ENCODE data around the gene EPHX1. TPM values are rescaled to one million over a fixed set of nuclear protein-coding genes. Genes with fewer than 3 reads are reported as not detected.

Gene EPHX1
- total and polyA plus RNA-seq, 10 of the 15 experiments (the other 5 are each of a cell fraction or from before 2014, with no cell fraction given), result 0.33 to 2.9 (median 0.78) TPM; not detected in 2

- TF ChIP-seq NFXL1 (IDR thresholded peaks at IDR 0.05; ENCODE audit: borderline replicate concordance), result no peak
- TF ChIP-seq NRF1 (conservative IDR thresholded peaks at IDR 0.05; ENCODE audit: low read depth, low read length), result no peak
- TF ChIP-seq, protein P1, sequence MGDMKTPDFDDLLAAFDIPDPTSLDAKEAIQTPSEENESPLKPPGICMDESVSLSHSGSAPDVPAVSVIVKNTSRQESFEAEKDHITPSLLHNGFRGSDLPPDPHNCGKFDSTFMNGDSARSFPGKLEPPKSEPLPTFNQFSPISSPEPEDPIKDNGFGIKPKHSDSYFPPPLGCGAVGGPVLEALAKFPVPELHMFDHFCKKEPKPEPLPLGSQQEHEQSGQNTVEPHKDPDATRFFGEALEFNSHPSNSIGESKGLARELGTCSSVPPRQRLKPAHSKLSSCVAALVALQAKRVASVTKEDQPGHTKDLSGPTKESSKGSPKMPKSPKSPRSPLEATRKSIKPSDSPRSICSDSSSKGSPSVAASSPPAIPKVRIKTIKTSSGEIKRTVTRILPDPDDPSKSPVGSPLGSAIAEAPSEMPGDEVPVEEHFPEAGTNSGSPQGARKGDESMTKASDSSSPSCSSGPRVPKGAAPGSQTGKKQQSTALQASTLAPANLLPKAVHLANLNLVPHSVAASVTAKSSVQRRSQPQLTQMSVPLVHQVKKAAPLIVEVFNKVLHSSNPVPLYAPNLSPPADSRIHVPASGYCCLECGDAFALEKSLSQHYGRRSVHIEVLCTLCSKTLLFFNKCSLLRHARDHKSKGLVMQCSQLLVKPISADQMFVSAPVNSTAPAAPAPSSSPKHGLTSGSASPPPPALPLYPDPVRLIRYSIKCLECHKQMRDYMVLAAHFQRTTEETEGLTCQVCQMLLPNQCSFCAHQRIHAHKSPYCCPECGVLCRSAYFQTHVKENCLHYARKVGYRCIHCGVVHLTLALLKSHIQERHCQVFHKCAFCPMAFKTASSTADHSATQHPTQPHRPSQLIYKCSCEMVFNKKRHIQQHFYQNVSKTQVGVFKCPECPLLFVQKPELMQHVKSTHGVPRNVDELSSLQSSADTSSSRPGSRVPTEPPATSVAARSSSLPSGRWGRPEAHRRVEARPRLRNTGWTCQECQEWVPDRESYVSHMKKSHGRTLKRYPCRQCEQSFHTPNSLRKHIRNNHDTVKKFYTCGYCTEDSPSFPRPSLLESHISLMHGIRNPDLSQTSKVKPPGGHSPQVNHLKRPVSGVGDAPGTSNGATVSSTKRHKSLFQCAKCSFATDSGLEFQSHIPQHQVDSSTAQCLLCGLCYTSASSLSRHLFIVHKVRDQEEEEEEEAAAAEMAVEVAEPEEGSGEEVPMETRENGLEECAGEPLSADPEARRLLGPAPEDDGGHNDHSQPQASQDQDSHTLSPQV (IDR thresholded peaks at IDR 0.05), result no peak
- no peak for TF ChIP-seq ZNF384 (IDR thresholded peaks at IDR 0.05; ENCODE audit: borderline replicate concordance, low read depth, low read length)
- no peak for TF ChIP-seq STAT3 (IDR thresholded peaks at IDR 0.05; ENCODE audit: low read depth, low read length)
- no peak for TF ChIP-seq MTA3 (IDR thresholded peaks at IDR 0.05; ENCODE audit: borderline replicate concordance, low read length)
- no peak for TF ChIP-seq PML (IDR thresholded peaks at IDR 0.05; ENCODE audit: low read length)
- TF ChIP-seq ZNF24 (IDR thresholded peaks at IDR 0.05), result 0 out of 2 replicates have a peak, but pooled peaks have one; percentile 50
- no peak for TF ChIP-seq POLR2AphosphoS2 (IDR thresholded peaks at IDR 0.05; ENCODE audit: low read depth, low read length)
- TF ChIP-seq RCOR1 (conservative IDR thresholded peaks at IDR 0.05; ENCODE audit: low read depth, low read length), result no peak
- TF ChIP-seq IRF4 (IDR thresholded peaks at IDR 0.05; ENCODE audit: low read depth, low read length), result 0 out of 2 replicates have a peak, but pooled peaks have one; percentile 46
- TF ChIP-seq CEBPB (IDR thresholded peaks at IDR 0.05; ENCODE audit: borderline replicate concordance in 1 of 2, low read depth in 2 of 2, low read length in 2 of 2), result no peak
- no peak for TF ChIP-seq ZNF622 (IDR thresholded peaks at IDR 0.05)
- TF ChIP-seq HCFC1 (IDR thresholded peaks at IDR 0.05; ENCODE audit: low read length), result no peak
- no peak for TF ChIP-seq TAF1 (IDR thresholded peaks at IDR 0.05; ENCODE audit: borderline replicate concordance, low read depth, low read length)
- TF ChIP-seq CHD2 (IDR thresholded peaks at IDR 0.05; ENCODE audit: borderline replicate concordance, low read depth, low read length), result no peak
- TF ChIP-seq RAD51 (IDR thresholded peaks at IDR 0.05), result peak; percentile 65; the same call in 1 of the 2 replicates
- no peak for TF ChIP-seq JUND (IDR thresholded peaks at IDR 0.05; ENCODE audit: low read depth, low read length)
- no peak for TF ChIP-seq KDM1A (IDR thresholded peaks at IDR 0.05; ENCODE audit: borderline replicate concordance)
- TF ChIP-seq TCF3 (IDR thresholded peaks at IDR 0.05; ENCODE audit: borderline replicate concordance, insufficient read depth, low read depth, low read length), result no peak
- TF ChIP-seq NFYB (IDR thresholded peaks at IDR 0.05; ENCODE audit: insufficient read depth, low read depth, low read length), result no peak
- no peak for TF ChIP-seq WRNIP1 (IDR thresholded peaks at IDR 0.05; ENCODE audit: borderline replicate concordance, low read depth, low read length)
- TF ChIP-seq EZH2 (IDR thresholded peaks at IDR 0.05; ENCODE audit: borderline replicate concordance, control insufficient read depth, low read depth, low read length), result no peak
- TF ChIP-seq, protein P2, sequence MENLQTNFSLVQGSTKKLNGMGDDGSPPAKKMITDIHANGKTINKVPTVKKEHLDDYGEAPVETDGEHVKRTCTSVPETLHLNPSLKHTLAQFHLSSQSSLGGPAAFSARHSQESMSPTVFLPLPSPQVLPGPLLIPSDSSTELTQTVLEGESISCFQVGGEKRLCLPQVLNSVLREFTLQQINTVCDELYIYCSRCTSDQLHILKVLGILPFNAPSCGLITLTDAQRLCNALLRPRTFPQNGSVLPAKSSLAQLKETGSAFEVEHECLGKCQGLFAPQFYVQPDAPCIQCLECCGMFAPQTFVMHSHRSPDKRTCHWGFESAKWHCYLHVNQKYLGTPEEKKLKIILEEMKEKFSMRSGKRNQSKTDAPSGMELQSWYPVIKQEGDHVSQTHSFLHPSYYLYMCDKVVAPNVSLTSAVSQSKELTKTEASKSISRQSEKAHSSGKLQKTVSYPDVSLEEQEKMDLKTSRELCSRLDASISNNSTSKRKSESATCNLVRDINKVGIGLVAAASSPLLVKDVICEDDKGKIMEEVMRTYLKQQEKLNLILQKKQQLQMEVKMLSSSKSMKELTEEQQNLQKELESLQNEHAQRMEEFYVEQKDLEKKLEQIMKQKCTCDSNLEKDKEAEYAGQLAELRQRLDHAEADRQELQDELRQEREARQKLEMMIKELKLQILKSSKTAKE (IDR thresholded peaks at IDR 0.05; ENCODE audit: low read depth, poor library complexity, severe bottlenecking), result peak; percentile 30
- no peak for TF ChIP-seq ZBED1 (IDR thresholded peaks at IDR 0.05; ENCODE audit: borderline replicate concordance)
- TF ChIP-seq RELB (IDR thresholded peaks at IDR 0.05; ENCODE audit: low read depth), result peak; percentile 78
These were observed 41.9 kb downstream of the EPHX1 start (continued) for GRCh38 chr1:225851805-225852204.
